GM18867 (cell line): ENCODE results near the gene SHROOM2.
"Not testable (repeated sequence)": the region's sequence is repeated elsewhere in the genome, so short reads cannot be mapped to it uniquely, and the experiment has no call there.

Experiments used
- ATAC-seq: cut with Tn5 transposase; IDR thresholded peaks from one replicate; pipeline ENCODE4 v1.9.1; 2021; ENCODE audit warnings: mild to moderate bottlenecking, moderate library complexity; ENCODE audit not compliant: unreplicated experiment

The SHROOM2 gene

GRCh38 chrX:9825129-9825790 lies 39.0 kb downstream of the SHROOM2 start:
- ATAC-seq, result no peak

- no peak for ATAC-seq
Measured at GRCh38 chrX:9825966-9826365, 39.7 kb downstream of the SHROOM2 start.

- ATAC-seq, result peak; percentile 96
Measured at GRCh38 chrX:9829308-9830267, 43.4 kb downstream of the SHROOM2 start.

- ATAC-seq, result no peak
Measured at GRCh38 chrX:9832811-9833210, 46.6 kb downstream of the SHROOM2 start.

- ATAC-seq, result no peak
Measured at GRCh38 chrX:9835585-9836210, 49.5 kb downstream of the SHROOM2 start.

GRCh38 chrX:9842541-9842940 lies 56.3 kb downstream of the SHROOM2 start:
- ATAC-seq, result no peak

- ATAC-seq, result no peak
Measured at GRCh38 chrX:9844936-9845577, 58.8 kb downstream of the SHROOM2 start.

- no peak for ATAC-seq
Measured at GRCh38 chrX:9845578-9845952, 59.3 kb downstream of the SHROOM2 start.

- ATAC-seq, result no peak
Measured at GRCh38 chrX:9846631-9847030, 60.4 kb downstream of the SHROOM2 start.

- no peak for ATAC-seq
Measured at GRCh38 chrX:9847071-9847470, 60.8 kb downstream of the SHROOM2 start.

- no peak for ATAC-seq
Measured at GRCh38 chrX:9848718-9849479, 62.7 kb downstream of the SHROOM2 start.

- ATAC-seq, result no peak
Measured at GRCh38 chrX:9851890-9852289, 65.7 kb downstream of the SHROOM2 start.

- no peak for ATAC-seq
Measured at GRCh38 chrX:9853307-9853706, 67.1 kb downstream of the SHROOM2 start.

- ATAC-seq, result no peak
Measured at GRCh38 chrX:9855561-9856283, 69.5 kb downstream of the SHROOM2 start.

GRCh38 chrX:9856588-9856987 lies 70.4 kb downstream of the SHROOM2 start:
- no peak for ATAC-seq

- no peak for ATAC-seq
Measured at GRCh38 chrX:9857575-9858474, 71.6 kb downstream of the SHROOM2 start.

- ATAC-seq, result not testable (repeated sequence)
Measured at GRCh38 chrX:9858684-9859083, 72.5 kb downstream of the SHROOM2 start.

- ATAC-seq, result no peak
Measured at GRCh38 chrX:9859711-9860555, 73.7 kb downstream of the SHROOM2 start.
